Pancreas (tissue), 10 donors: ENCODE measurements around the gene OR9Q2. TPM values are rescaled to one million over a fixed set of nuclear protein-coding genes. Genes with fewer than 3 reads are reported as not detected.

Experiments used
- ATAC-seq, 4 donors: fragments of 200-7000 bp; cut with Tn5 transposase; one replicate each; pipeline versions ENCODE4 v1.8.0 to v1.9.1; 2020; ENCODE audit warnings: mild to moderate bottlenecking in 4 of 4, moderate library complexity in 4 of 4
- DNase-seq, 6 donors: peaks; one replicate each; pipeline ENCODE4 v3.0.0-alpha.2; 2020
- FAIRE-seq: peaks from 2 replicates; lab custom pipeline; 2012; peaks lifted over from hg19 to GRCh38; lab: Jason Lieb, UNC
- H3K27ac ChIP-seq, 4 donors: fragments of 200-600 bp; sonication (generic); 1 replicate in 3 of 4; 2 replicates in 1 of 4; pipeline versions ENCODE4 v1.5.0 to v1.8.0; 2020
- H3K27me3 ChIP-seq, 4 donors: fragments of 200-600 bp; one replicate each; pipeline ENCODE4 v1.8.0; 2021
- H3K36me3 ChIP-seq, 3 donors: fragments of 200-600 bp; sonication (generic) in 1 of 3; one replicate each; pipeline versions ENCODE4 v1.5.0 to v1.8.0; 2020 to 2021
- H3K4me1 ChIP-seq, 3 donors: fragments of 200-600 bp; one replicate each; pipeline ENCODE4 v1.8.0; 2021
- H3K4me3 ChIP-seq, 4 donors: fragments of 200-600 bp; sonication (generic) in 2 of 4; one replicate each; pipeline versions ENCODE4 v1.5.0 to v1.8.0; 2020 to 2021
- H3K9me3 ChIP-seq, 4 donors: fragments of 200-600 bp; one replicate each; pipeline ENCODE4 v1.8.0; 2021
- CTCF ChIP-seq, 4 donors: fragments of 200-600 bp; sonication (generic) in 3 of 4; IDR thresholded peaks; one replicate each; pipeline versions ENCODE4 v1.5.0 to v1.8.0; 2021; ENCODE audit warnings: antibody characterized with exemption in 4 of 4
- WGBS, 2 donors: extraction: QIAGEN DNeasy Blood & Tissue Kit; methylation state at CpG; one replicate each; pipeline ENCODE4 v1.1.7; 2013; 5-methylcytosine and 5-hydroxymethylcytosine counted together
- intact Hi-C, 3 donors: fragments of 100-400 bp; cut with DNase I; formaldehyde crosslinking; loops; one replicate each; pipeline versions ENCODE4 v1.11.1 to v1.14.2; 2022
- polyA plus RNA-seq, 2 donors: library from polyadenylated mRNA; stranded (reverse); fragments of 200-250 nt; gene quantifications; one replicate each; pipeline ENCODE4 v1.2.3, GENCODE V29; 2013
- total RNA-seq, 6 donors: library from RNA; stranded (reverse); fragmentation: NEBNext Ultra II Directional in 4 of 6; extraction: Animal tissue kit (Norgen Biotek cat#: 25700) in 4 of 6; gene quantifications; one replicate each; pipeline versions ENCODE4 v1.2.1 to v1.2.4, GENCODE V29; 2021 to 2023
- donor health status: healthy with polysubstance abuse.
- donor health status: DM: no; HTN: no; CAD: no; lungs with moderate emphysema.
- donor health status: DM: no; HTN: no; CAD: no.
- donor health status: control.
- donor health status: control.
- donor health status: Bipolar disorder and iron deficiency.
- donor health status: DM: yes; HTN: yes; CAD: no.
- donor health status: DM: no; HTN: no; CAD: no.
- donor health status: DM: no; HTN: no; CAD: no.
- donor health status: DM: yes; HTN: yes; CAD: no.

Gene OR9Q2
- total and polyA plus RNA-seq, 8 donors, result not detected

- intact Hi-C loops, result no loop called here
- peak; percentile 41 for FAIRE-seq
- no peak for TF ChIP-seq CTCF (IDR thresholded peaks at IDR 0.05)
- Histone ChIP-seq H3K4me1 (no peaks in the 10 kb centered on the region), H3K27me3 (no peaks in the 10 kb centered on the region), H3K4me3 (no peak overlapping the region), H3K27ac (no peak overlapping the region), H3K36me3 (no peaks in the 10 kb centered on the region), H3K9me3 (no peaks in the 10 kb centered on the region)
- no peak for ATAC-seq
- DNase-seq, result no peak
These were observed 27.6 kb downstream of the OR9Q2 start for GRCh38 chr11:58216476-58216875.

GRCh38 chr11:58222721-58223120 is 33.9 kb downstream of the OR9Q2 start:
- no peaks in the 10 kb centered on the region for H3K4me1 ChIP-seq
- TF ChIP-seq CTCF (IDR thresholded peaks at IDR 0.05), result no peak
- no peak overlapping the region for H3K4me3 ChIP-seq
- 63 to 70% methylated on average over 7 of the region's 7 CpGs for WGBS, 2 donors
- DNase-seq (no peak), ATAC-seq (no peak), FAIRE-seq (no peak)
- intact Hi-C loops, result no loop called here
- H3K27me3 ChIP-seq, result no peaks in the 10 kb centered on the region
- no peak overlapping the region for H3K27ac ChIP-seq
- no peaks in the 10 kb centered on the region for H3K36me3 ChIP-seq
- no peaks in the 10 kb centered on the region for H3K9me3 ChIP-seq

- H3K9me3 ChIP-seq, result no peaks in the 10 kb centered on the region
- H3K27me3 ChIP-seq, result no peaks in the 10 kb centered on the region
- no peaks in the 10 kb centered on the region for H3K36me3 ChIP-seq
- no peak overlapping the region for H3K4me3 ChIP-seq
- 82 to 90% methylated on average over 32 of the region's 32 CpGs for WGBS, 2 donors
- TF ChIP-seq CTCF (IDR thresholded peaks at IDR 0.05), result no peak
- intact Hi-C loops, result no loop called here
- H3K4me1 ChIP-seq, result no peaks in the 10 kb centered on the region
- ATAC-seq (no peak), FAIRE-seq (no peak), DNase-seq (peak in 2 of 6 donors; percentile 47 to 48)
- H3K27ac ChIP-seq, result no peak overlapping the region
These were observed 39.2 kb downstream of the OR9Q2 start for GRCh38 chr11:58227956-58228615.

Other genes starting within 250 kb of the OR9Q2 start
- not detected for gene OR9Q1, start 165.2 kb upstream of the OR9Q2 start, total RNA-seq
- gene OR9Q1, start 165.2 kb upstream of the OR9Q2 start, polyA plus RNA-seq, result not detected
- gene OR6Q1, start 158.1 kb upstream of the OR9Q2 start, total RNA-seq, result not detected
- gene OR6Q1, start 158.1 kb upstream of the OR9Q2 start, polyA plus RNA-seq, result not detected
- gene OR9I1, start 63.5 kb upstream of the OR9Q2 start, total RNA-seq, result not detected
- gene OR9I1, start 63.5 kb upstream of the OR9Q2 start, polyA plus RNA-seq, result not detected
- not detected for gene OR1S2, start 15.1 kb downstream of the OR9Q2 start, total RNA-seq
- gene OR1S2, start 15.1 kb downstream of the OR9Q2 start, polyA plus RNA-seq, result not detected
- gene OR1S1, start 23.6 kb downstream of the OR9Q2 start, total RNA-seq, result not detected
- gene OR1S1, start 23.6 kb downstream of the OR9Q2 start, polyA plus RNA-seq, result not detected
- under 1 TPM in 1 of 6 donors, not detected in 5; 0.19 TPM for gene OR10Q1, start 39.8 kb downstream of the OR9Q2 start, total RNA-seq
- gene OR10Q1, start 39.8 kb downstream of the OR9Q2 start, polyA plus RNA-seq, result under 1 TPM in 1 of 2 donors, not detected in 1; 0.72 TPM
- gene OR10W1, start 79.2 kb downstream of the OR9Q2 start, total RNA-seq, result not detected
- not detected for gene OR10W1, start 79.2 kb downstream of the OR9Q2 start, polyA plus RNA-seq
- gene OR5B17, start 170.0 kb downstream of the OR9Q2 start, total RNA-seq, result not detected
- gene OR5B17, start 170.0 kb downstream of the OR9Q2 start, polyA plus RNA-seq, result not detected
- gene OR5B3, start 217.8 kb downstream of the OR9Q2 start, total RNA-seq, result not detected
- not detected for gene OR5B3, start 217.8 kb downstream of the OR9Q2 start, polyA plus RNA-seq
- not detected for gene OR5B2, start 239.1 kb downstream of the OR9Q2 start, total RNA-seq
- gene OR5B2, start 239.1 kb downstream of the OR9Q2 start, polyA plus RNA-seq, result not detected